HEK293T (cell line): Measurements from ENCODE around the gene AASS.

ENCODE experiments used
- ARNT ChIP-seq: fragments of 450-650 bp; IDR thresholded peaks from 2 replicates; pipeline ENCODE4 v1.6.1; 2017; ENCODE audit warnings: mild to moderate bottlenecking
- ELF4 ChIP-seq: fragments of 450-650 bp; IDR thresholded peaks from 2 replicates; pipeline ENCODE4 v1.6.1; 2017; ENCODE audit warnings: antibody characterized with exemption
- FOXA1 ChIP-seq: fragments of 450-650 bp; IDR thresholded peaks from 2 replicates; pipeline ENCODE4 v1.6.1; 2016; ENCODE audit warnings: mild to moderate bottlenecking
- FOXK2 ChIP-seq: fragments of 450-650 bp; IDR thresholded peaks from 2 replicates; pipeline ENCODE4 v1.6.1; 2016; ENCODE audit warnings: mild to moderate bottlenecking
- FOXM1 ChIP-seq: fragments of 450-650 bp; IDR thresholded peaks from 2 replicates; pipeline ENCODE4 v1.6.1; 2017; ENCODE audit warnings: mild to moderate bottlenecking, borderline replicate concordance
- NFRKB ChIP-seq: fragments of 450-650 bp; IDR thresholded peaks from 2 replicates; pipeline ENCODE4 v1.6.1; 2016; ENCODE audit warnings: mild to moderate bottlenecking, moderate library complexity
- SUZ12 ChIP-seq: fragments of 450-650 bp; IDR thresholded peaks from 2 replicates; pipeline ENCODE4 v1.6.1; 2016; ENCODE audit warnings: mild to moderate bottlenecking

DNA sequence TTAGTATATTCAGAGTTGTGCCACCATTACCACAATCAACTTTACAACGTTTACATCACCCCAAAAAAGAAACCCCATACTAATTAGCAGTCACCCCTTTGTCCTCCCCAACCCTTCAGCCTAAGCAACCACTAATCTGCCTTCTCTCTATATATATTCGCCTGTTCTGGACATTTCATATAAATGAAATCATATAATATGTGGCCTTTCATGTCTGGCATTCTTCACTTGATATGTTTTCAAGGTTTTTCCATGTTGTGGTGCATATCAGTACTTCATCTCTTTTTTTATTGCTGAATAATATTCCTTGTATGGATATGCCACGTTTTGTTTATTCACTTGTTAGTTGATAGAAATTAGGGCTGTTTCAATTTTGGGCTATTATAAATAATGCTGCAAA, 70.4 kb downstream of the AASS start:
- TF ChIP-seq ELF4 (no peak), ARNT (no peak), FOXK2 (no peak), FOXM1 (no peak), NFRKB (no peak), SUZ12 (no peak), FOXA1 (no peak)
